NCI-H146 treated with DMSO at 0.1 percent for 48 hours (cell line): ENCODE results near the gene HLA-A.
"Not testable (repeated sequence)": the region's sequence is repeated elsewhere in the genome, so short reads cannot be mapped to it uniquely, and the experiment has no call there.

Source experiments
- DNase-seq: peaks from one replicate; lab custom pipeline; 2025; ENCODE audit not compliant: unreplicated experiment; lab: John Stamatoyannopoulos, UW

HLA-A gene

DNA sequence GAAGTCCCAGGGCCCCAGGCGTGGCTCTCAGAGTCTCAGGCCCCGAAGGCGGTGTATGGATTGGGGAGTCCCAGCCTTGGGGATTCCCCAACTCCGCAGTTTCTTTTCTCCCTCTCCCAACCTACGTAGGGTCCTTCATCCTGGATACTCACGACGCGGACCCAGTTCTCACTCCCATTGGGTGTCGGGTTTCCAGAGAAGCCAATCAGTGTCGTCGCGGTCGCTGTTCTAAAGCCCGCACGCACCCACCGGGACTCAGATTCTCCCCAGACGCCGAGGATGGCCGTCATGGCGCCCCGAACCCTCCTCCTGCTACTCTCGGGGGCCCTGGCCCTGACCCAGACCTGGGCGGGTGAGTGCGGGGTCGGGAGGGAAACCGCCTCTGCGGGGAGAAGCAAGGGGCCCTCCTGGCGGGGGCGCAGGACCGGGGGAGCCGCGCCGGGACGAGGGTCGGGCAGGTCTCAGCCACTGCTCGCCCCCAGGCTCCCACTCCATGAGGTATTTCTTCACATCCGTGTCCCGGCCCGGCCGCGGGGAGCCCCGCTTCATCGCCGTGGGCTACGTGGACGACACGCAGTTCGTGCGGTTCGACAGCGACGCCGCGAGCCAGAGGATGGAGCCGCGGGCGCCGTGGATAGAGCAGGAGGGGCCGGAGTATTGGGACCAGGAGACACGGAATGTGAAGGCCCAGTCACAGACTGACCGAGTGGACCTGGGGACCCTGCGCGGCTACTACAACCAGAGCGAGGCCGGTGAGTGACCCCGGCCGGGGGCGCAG, at the start of gene HLA-A:
TSS of gene HLA-A (plus strand) at position 258 of the 778 bp plus-strand sequence. CDS start at position 280, 22 bp downstream.
- peak; percentile 78 for DNase-seq

- no peak for DNase-seq
Measured at GRCh38 chr6:29892696-29893095, 49.6 kb upstream of the HLA-A start.

DNA sequence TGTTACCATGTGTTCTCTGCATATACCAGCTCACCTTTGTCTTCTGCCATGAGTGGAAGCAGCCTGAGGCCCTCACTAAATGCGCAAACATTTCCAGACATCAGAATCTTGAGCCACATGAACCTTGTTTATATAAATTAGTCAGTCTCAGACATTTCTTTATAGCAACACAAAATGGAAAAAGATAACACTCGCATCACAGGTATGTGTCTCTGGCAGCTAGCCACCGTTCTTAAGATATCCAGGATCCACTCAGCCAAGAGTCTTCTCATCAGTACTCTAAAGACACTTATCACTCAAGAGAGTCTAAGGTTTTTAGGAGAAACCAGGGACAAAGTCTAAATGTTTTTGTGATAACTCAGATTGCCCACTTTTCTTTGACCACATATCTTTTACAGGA, 43.1 kb upstream of the HLA-A start:
- no peak for DNase-seq

GRCh38 chr6:29905286-29905685, 37.0 kb upstream of the HLA-A start:
- no peak for DNase-seq

DNA sequence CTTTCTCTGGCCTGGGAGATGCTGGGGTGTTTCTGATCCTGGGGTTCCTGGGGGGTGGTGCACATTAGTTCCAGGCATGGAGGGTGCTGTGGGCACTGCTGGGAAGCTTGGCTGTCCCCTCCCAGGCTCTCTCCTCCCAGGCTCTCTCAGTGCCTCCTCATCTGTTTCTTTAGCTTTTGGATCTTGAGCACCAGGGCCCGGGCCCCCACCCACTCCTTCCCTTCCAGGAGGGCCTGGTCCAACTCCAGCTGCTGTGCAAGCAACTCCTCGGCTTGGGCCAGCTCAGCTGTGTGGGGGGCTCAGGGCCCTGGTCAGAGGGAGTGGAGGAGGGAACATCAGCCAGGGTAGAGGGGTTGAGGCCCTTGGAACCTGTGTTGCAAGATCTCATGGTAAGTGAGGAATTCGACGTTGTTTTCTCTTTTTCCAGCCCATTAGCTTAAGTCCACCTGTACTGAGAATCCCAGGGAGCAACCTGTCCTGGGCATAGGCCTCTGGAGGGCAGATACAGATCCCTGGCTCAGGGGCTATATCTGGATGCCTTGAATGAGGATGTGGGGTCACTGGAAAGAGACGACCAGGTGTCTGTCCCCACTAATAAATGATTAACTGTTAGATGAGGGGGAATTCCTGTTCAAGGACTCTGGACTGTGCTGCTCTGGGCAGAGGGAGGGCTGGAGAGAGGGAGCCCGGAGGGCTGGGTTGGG, 34.5 kb upstream of the HLA-A start:
- no peak for DNase-seq

- no peak for DNase-seq
Measured at GRCh38 chr6:29908341-29908662, 34.0 kb upstream of the HLA-A start.

- no peak for DNase-seq
Measured at GRCh38 chr6:29908710-29909109, 33.6 kb upstream of the HLA-A start.

GRCh38 chr6:29909985-29910384, 32.3 kb upstream of the HLA-A start:
- no peak for DNase-seq

GRCh38 chr6:29912840-29913239, 29.5 kb upstream of the HLA-A start:
- no peak for DNase-seq

DNA sequence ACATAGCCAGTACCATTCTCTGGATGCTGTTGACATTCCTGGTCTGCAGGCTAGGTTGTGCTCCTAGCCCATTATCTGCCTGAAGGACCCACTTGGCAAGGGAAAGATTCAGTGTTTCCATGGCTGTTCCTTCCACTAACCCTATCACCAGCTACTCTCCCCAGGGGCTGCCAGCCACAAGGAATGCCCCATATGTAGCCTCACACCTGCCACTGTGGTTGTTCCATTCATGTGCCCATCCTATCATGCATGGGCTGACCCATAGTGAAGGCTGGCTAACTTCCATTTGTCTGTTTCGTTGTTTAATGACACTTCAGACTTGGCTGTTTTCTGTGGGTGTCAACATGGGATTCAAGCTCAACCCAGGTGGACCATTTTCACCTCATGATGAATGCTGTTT, 25.6 kb upstream of the HLA-A start:
- no peak for DNase-seq

DNA sequence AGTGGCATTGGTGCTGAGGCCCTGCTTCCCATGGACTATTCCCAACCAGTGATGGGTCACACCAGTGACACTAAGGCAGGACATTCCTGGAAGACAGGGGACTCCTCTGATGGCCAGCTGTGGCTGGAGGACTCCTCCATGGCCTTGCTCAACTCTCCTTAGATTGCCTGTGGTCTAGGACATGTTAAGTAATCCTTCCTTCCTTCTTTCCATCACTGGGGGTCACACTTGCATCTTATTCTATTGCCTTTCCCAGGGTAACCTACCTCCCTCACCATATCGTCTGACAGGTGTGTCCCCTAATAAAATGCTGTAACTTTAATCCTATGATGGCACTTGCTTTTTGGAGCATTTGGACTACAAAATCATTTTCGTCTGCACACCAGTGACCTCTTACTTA, 24.5 kb upstream of the HLA-A start:
- no peak for DNase-seq

DNA sequence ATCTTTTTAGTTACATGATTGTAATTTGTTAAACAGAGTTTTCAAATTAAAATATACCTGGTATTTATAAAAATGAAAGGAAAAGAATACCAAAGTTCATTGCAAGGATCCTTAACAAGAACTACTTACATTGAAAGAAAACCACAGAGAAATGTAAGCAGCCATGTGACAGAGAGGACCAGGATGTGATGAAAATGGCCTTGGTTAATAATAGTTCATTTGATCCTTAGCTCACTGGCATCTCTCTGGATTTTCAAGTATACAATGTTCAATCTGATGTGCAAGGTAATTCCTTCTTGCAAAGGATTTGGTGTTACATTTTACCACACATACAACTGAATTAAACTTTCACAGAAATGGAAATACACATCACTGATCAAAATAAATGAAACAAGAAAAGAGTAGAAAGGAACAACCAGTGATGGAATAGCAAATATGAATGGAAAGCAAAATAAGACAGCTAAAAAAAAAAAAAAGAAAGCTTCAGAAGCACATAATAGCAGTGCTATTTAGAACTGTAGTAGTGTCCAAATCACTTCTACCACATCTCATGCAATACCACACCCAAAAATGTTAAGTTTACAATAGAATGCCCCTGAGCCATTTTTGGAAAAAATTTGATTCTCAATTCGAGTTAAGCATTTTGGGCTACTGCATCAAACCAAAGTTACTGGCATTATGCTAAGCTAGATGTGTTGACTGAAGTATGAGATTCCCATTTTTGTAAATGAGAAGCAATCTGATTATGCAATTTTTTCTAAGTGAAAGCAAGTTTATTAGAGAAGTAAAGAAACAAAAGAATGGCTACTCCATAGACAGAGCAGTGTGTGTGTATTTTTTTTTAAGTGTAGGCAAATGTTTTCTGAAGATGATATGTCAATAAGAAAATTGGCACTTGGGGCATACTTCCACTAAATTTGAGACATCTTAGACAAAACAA, 22.6 kb upstream of the HLA-A start:
- DNase-seq: no peak

DNA sequence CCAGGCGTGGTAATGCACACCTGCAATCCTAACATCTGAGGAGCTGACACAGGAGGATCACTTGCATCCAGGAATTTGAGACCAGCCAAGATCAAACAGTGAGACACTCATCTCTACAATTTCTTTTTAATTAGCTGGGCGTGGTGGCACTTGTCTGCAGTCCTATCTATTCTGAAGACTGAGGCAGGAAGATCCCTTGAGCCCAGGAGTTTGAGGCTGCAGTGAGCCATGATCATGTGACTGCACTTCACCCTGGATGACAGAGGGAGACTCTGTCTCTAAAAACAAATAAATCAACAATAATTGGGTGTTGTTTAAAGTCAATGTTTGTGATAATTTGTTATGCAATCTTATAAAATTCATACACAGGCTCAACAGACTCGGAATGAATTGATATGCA, 18.0 kb upstream of the HLA-A start:
- no peak for DNase-seq

- no peak for DNase-seq
Measured at GRCh38 chr6:29924731-29925130, 17.6 kb upstream of the HLA-A start.

GRCh38 chr6:29925321-29925720, 17.0 kb upstream of the HLA-A start:
- no peak for DNase-seq

GRCh38 chr6:29925727-29926412, 16.5 kb upstream of the HLA-A start:
- DNase-seq: no peak

DNA sequence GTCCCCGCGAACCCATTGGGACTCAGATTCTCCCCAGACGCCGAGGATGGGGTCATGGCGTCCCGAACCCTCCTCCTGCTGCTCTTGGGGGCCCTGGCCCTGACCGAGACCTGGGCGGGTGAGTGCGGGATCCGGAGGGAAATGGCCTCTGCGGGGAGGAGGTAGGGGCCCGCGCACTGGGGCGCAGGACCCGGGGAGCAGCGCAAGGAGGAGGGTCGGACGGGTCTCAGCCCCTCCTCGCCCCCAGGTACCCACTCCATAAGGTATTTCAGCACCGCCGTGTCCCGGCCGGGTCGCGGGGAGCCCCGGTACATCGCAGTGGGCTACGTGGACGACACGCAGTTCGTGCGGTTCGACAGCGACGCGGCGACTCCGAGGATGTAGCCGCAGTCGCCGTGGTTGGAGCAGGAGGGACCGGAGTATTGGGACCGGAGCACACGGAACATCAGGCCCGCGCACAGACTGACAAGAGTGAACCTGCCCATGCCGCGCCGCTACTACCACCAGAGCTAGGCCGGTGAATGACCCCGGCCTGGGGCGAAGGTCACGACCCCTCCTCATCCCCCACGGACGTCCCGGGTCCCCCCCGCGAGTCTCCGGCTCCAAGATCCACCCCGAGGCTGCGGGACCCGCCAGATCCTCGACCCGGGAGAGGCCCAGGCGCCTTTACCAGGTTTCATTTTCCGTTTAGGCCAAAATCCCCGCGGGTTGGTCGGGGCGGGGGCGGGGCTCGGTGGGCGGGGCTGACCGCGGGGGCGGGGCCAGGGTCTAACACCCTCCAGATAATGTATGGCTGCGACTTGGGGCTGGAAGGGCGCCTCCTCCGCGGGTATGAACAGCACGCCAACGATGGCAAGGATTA, 15.7 kb upstream of the HLA-A start:
- DNase-seq: no peak

- DNase-seq: no peak
Measured at GRCh38 chr6:29927275-29927569, 15.1 kb upstream of the HLA-A start.

DNA sequence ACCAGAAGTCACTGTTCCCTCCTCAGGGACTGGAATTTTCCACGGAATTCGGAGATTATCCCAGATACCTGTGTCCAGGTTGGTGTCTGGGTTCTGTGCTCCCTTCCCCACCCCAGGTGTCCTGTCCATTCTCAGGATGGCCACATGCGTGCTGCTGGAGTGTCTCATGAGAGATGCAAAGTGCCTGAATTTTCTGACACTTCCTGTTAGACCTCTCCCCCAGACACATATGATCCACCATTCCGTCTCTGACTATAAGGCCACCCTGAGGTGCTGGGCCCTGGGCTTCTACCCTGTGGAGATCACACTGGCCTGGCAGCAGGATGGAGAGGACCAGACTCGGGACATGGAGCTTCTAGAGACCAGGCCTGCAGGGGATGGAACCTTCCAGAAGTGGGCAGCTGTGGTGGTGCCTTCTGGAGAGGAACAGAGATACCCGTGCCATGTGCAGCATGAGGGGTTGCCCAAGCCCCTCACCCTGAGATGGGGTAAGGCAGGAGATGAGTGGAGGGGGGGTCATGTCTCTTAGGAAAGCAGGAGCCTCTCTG, 14.4 kb upstream of the HLA-A start:
- DNase-seq: no peak

DNA sequence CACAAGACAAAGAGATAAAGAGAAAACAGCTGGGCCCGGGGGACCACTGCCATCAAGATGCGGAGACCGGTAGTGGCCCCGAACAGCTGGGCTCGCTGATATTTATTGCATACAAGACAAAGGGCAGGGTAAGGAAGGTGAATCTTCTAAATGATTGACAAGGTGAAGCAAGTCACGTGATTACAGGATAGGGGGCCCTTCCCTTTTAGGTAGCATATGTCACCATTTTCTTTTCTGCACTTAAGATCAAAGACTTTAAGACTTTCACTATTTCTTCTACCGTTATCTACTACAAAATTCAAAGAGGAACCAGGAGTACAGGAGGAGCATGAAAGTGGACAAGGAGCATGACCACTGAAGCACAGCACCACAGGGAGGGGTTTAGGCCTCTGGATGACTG, 12.3 kb upstream of the HLA-A start:
- not testable (repeated sequence) for DNase-seq
